K562 (cell line): ENCODE measurements around the gene TMEM184A. TPM values are rescaled to one million over a fixed set of nuclear protein-coding genes. Genes with fewer than 3 reads are reported as not detected.

Experiments
- BCLAF1 ChIP-seq, 2 experiments: fragments of 450-650 bp in 1 of 2; IDR thresholded peaks; 2 replicates each; pipeline ENCODE4 v1.6.1; 2011 to 2017; ENCODE audit warnings: low read depth in 2 of 2, antibody characterized with exemption in 1 of 2, borderline replicate concordance in 1 of 2, low read length in 1 of 2, mild to moderate bottlenecking in 1 of 2, mixed read lengths in 1 of 2; ENCODE audit not compliant: control insufficient read depth in 1 of 2
- EP300 ChIP-seq: IDR thresholded peaks from 2 replicates; pipeline ENCODE4 v1.6.1; 2012; ENCODE audit warnings: low read length, improper control_type of control experiment
- ESRRA ChIP-seq: fragments of 450-650 bp; IDR thresholded peaks from 2 replicates; pipeline ENCODE4 v1.6.1; 2014; ENCODE audit warnings: low read depth, mild to moderate bottlenecking, moderate library complexity, borderline replicate concordance
- KLF1 ChIP-seq: fragments of 450-650 bp; IDR thresholded peaks from 2 replicates; pipeline ENCODE4 v1.6.1; 2016; ENCODE audit warnings: missing genetic modification characterization, missing compliant biosample characterization
- TARDBP ChIP-seq: fragments of 450-650 bp; IDR thresholded peaks from 2 replicates; pipeline ENCODE4 v1.6.1; 2016
- U2AF1 ChIP-seq: fragments of 200-400 bp; formaldehyde crosslinking; optimal IDR thresholded peaks from 2 replicates; pipeline ENCODE3; 2017; ENCODE audit warnings: mild to moderate bottlenecking, low read depth, low read length, moderate library complexity
- ZBTB1 ChIP-seq: sonication (generic); formaldehyde crosslinking; IDR thresholded peaks from 2 replicates; pipeline ENCODE4 v1.8.1; 2023; ENCODE audit warnings: missing genetic modification reagents, low read depth, mild to moderate bottlenecking, borderline replicate concordance
- ZNF354B ChIP-seq: fragments of 250-450 bp; sonication (Bioruptor Pico); IDR thresholded peaks from 2 replicates; pipeline ENCODE4 v1.4.0; 2020
- ZNF609 ChIP-seq: sonication (generic); formaldehyde crosslinking; IDR thresholded peaks from 2 replicates; pipeline ENCODE4 v1.8.1; 2023; ENCODE audit warnings: missing genetic modification reagents, mild to moderate bottlenecking, borderline replicate concordance
- ZNF655 ChIP-seq: fragments of 250-450 bp; sonication (Bioruptor Pico); IDR thresholded peaks from 2 replicates; pipeline ENCODE4 v1.5.0; 2021
- polyA plus RNA-seq, 8 experiments: library from polyadenylated mRNA; depleted of rRNA in 4 of 8; stranded (reverse) in 5 of 8; unstranded in 3 of 8; fragments of >200 nt; fragmentation: Nextera tagmentation in 2 of 8; fragmentation: Illumina TruSeq in 1 of 8; extraction: Ambion mirVana in 2 of 8; extraction: Trizol in 1 of 8; gene quantifications; 2 replicates each; pipeline versions ENCODE4 v1.2.1 to v1.2.3, GENCODE V29; 2011 to 2014; ENCODE audit warnings: inconsistent platforms in 1 of 8, missing spikeins in 1 of 8
- total RNA-seq, 7 experiments: library from RNA; depleted of rRNA in 6 of 7; stranded (reverse); fragments of >200 nt in 6 of 7; fragmentation: Illumina TruSeq in 2 of 7; extraction: Trizol in 2 of 7; gene quantifications; 2 replicates each; pipeline versions ENCODE4 v1.2.1 to v1.2.3, GENCODE V29; 2011 to 2021; ENCODE audit warnings: low replicate concordance in 1 of 7
- TF ChIP-seq, protein P1 (sequence below): fragments of 450-650 bp; IDR thresholded peaks from 2 replicates; pipeline ENCODE4 v1.6.1; 2014; ENCODE audit warnings: low read depth, mild to moderate bottlenecking, moderate library complexity, borderline replicate concordance
- TF ChIP-seq, protein P2 (sequence below), 2 experiments: IDR thresholded peaks; 2 replicates each; pipeline ENCODE4 v1.6.1; 2011; ENCODE audit warnings: borderline replicate concordance in 1 of 2, control low read depth in 1 of 2, low read depth in 1 of 2, low read length in 1 of 2, mild to moderate bottlenecking in 1 of 2, mixed read lengths in 1 of 2, moderate library complexity in 1 of 2; ENCODE audit not compliant: insufficient read depth in 1 of 2, insufficient read length in 1 of 2, poor library complexity in 1 of 2, severe bottlenecking in 1 of 2; ENCODE audit errors: extremely low read depth in 1 of 2

Gene TMEM184A
- total and polyA plus RNA-seq, 9 of the 15 experiments (the other 6 are each of a cell fraction or from before 2014, with no cell fraction given), result 0.10 to 0.18 (median 0.11) TPM; not detected in 6

DNA sequence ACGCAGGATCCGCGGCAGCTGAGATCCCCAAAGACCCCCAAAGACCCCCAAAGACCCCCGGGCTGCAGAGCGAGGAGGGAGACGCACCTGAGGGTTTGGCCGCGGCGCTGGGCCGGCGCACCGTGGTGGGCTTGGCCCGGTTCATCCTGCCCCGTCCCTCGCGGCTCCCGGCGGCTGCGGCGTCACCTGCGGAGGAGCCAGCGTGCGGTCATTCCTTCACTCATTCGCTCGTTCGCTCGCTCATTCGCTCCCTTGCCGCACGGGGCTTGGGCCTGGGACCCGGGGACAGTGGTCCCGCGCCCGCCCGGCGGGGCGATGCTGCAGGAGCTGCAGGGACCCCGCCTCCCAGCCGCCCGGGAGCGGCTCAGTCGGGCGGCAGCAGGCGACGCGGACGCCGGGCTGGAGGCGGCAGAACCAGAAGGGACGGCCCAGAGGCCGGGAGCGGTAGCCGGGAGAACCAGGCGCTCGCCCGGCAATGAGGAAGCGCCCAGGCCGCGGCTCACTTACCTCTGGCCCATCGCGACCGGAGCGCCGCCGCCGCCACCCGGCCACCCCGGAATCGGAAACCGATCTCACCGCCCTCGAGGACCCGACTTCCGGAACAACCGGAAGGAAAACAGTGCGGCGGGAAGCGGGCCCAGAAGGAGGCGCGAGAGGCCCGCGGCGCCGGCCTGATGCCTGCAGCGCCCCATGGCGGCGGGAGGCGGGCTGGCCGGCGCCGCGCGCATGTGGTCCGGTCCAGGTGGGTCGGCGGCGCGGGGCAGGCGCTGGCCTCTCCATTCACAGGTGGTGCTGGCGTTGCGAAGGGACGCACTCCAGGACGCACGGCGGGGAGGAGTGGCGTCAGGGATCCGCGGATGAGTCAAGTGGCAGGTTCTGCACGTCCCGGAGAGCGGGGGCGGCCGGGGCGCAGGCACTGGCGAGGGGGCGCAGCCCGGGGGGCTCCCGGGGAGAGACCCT, 51.9 kb downstream of the TMEM184A start, which contains the start of gene INTS1 (continued):
- TF ChIP-seq ZNF609 (CRISPR knock-in tag), result no peak
- peak; percentile 59; the same call in 1 of the 2 replicates for TF ChIP-seq KLF1
- no peak for TF ChIP-seq TARDBP
- TF ChIP-seq BCLAF1 (IDR thresholded peaks at IDR 0.05; ENCODE audit: borderline replicate concordance in 1 of 2, control insufficient read depth in 1 of 2, low read depth in 2 of 2, low read length in 1 of 2), result peak in 1 of 2 experiments; percentile 87; a peak in 2 of 4 replicates
- TF ChIP-seq ZBTB1 (CRISPR knock-in tag), result no peak
- TF ChIP-seq ZNF655, result no peak
- TF ChIP-seq, protein P1, sequence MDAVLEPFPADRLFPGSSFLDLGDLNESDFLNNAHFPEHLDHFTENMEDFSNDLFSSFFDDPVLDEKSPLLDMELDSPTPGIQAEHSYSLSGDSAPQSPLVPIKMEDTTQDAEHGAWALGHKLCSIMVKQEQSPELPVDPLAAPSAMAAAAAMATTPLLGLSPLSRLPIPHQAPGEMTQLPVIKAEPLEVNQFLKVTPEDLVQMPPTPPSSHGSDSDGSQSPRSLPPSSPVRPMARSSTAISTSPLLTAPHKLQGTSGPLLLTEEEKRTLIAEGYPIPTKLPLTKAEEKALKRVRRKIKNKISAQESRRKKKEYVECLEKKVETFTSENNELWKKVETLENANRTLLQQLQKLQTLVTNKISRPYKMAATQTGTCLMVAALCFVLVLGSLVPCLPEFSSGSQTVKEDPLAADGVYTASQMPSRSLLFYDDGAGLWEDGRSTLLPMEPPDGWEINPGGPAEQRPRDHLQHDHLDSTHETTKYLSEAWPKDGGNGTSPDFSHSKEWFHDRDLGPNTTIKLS, result peak; percentile 76
- peak; percentile 39; the same call in 1 of the 2 replicates for TF ChIP-seq EP300
- no peak for TF ChIP-seq ZNF354B
- peak; percentile 73 for TF ChIP-seq ESRRA
- TF ChIP-seq, protein P2, sequence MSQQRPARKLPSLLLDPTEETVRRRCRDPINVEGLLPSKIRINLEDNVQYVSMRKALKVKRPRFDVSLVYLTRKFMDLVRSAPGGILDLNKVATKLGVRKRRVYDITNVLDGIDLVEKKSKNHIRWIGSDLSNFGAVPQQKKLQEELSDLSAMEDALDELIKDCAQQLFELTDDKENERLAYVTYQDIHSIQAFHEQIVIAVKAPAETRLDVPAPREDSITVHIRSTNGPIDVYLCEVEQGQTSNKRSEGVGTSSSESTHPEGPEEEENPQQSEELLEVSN (IDR thresholded peaks at IDR 0.05; ENCODE audit: borderline replicate concordance in 1 of 2, extremely low read depth in 1 of 2, insufficient read depth in 1 of 2, insufficient read length in 1 of 2, low read depth in 1 of 2, low read length in 1 of 2, poor library complexity in 1 of 2, severe bottlenecking in 1 of 2), result peak; percentile 71 to 90
- TF ChIP-seq U2AF1, result no peak
